Right forelimb (tissue), 1 donor: ENCODE data around the gene C6orf89.
A peak's percentile ranks its signal among the peaks of the same experiment; 100 is the strongest.
"Not testable (repeated sequence)": the region's sequence is repeated elsewhere in the genome, so short reads cannot be mapped to it uniquely, and the experiment has no call there.

Experiments used
- DNase-seq: peaks from one replicate; pipeline ENCODE4 v3.0.0-alpha.2; 2018

The C6orf89 gene

GRCh38 chr6:36888654-36889481, 3.1 kb downstream of the C6orf89 start:
- no peak for DNase-seq

GRCh38 chr6:36890112-36890663, 4.4 kb downstream of the C6orf89 start:
- DNase-seq, result no peak

GRCh38 chr6:36891153-36891552, 5.4 kb downstream of the C6orf89 start:
- DNase-seq, result not testable (repeated sequence)

DNA sequence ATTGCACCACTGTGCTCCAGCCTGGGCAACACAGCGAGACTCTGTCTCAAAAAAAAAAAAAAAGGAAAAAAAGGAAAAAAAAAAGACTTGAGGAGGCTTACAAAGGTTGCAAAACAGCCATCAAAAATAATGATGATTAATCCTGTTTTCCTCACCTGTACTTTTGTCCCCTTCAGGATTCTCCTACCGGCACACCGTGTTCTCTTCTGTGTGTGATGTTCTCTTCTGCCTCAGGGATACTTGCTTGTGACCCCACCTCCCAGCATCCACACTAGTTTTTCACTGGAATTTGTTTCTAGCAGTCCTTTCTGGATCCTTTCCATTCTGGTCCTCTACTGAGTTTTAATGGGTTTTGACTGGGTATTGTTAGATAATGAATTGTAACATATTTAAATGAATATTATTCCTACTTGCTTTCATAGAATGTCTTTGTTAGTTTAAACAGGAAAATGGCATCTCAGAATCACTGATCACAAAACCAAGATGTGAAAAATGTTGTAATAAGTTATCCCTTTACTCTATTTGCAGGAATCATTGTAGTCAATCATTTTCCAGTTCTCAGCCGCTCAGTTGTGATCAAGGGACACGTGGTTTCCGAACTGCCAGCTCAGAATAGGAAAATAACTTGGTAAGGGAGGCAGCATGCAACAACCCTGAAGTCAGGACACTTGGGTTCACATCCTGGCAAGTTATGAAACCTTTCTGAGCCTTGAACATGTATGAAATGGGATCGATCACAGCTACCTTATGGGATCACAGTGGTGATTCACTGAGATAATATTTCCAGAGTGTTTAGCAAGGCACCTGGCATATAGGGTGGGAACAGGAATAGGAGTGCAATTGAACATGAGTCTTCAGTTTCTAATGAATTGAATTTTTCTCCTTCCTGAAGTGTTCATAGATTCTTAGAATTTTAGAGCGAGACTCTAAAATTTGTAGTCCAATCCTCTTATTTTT, 8.5 kb downstream of the C6orf89 start:
- no peak for DNase-seq

DNA sequence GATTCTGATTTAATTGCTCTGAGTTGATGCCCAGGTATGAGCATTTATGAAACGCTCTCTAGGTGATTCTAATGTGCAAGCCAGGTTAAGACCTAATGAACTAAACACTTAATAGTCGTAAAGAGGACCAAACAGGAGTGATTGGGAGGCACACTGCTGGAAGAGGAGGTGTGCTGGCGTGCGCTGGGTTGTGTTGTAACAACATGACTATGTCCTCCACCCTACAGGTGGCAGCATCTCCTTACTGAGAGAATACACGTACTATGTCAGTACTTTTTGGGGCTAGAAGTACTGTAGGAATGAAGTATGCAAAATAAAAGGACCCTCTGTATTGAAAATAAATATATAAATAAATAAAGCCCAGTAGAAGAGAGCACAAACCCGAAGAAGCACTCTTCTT, 11.9 kb downstream of the C6orf89 start:
- DNase-seq, result no peak

- DNase-seq, result no peak
These were observed 18.4 kb downstream of the C6orf89 start for GRCh38 chr6:36904114-36904513.

GRCh38 chr6:36904851-36905393, 19.2 kb downstream of the C6orf89 start:
- DNase-seq, result no peak

DNA sequence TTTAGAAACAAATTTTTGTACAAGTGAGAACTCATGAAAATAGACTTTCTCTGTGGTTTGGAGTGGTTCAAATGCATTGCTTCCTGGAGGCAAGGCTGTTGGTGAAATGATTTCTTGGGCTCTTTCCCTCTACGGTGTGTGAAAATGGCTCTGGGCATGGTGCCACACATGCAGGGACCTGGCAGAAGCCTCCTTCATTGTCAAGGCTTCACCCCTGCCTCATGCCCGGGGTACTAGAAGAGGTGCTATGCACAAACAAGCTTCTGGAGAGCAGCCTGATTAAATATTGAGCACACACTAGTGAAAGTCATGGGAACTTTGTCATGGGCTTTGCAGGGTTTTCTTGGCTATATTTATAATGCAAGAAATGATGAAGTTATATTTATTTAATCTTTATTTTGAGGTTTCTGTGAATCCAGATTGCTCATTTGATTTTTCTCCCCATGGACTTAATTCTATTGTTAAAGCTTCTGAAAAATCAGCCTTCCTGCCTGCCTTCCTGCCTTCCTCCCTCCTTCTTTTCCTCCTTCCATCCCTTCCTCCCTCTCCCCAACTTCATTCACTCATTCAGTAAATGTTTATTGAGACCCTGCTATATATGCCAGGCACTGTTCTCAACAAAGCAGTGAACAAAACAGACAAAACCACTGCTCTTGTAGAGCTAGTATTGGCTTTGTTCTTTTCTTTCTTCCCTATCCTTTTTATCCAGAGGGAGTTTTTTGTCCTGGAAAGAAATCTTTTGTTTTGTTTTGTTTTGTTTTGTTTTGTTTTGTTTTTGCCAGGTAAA, 21.0 kb downstream of the C6orf89 start:
- no peak for DNase-seq

GRCh38 chr6:36907781-36908180, 22.0 kb downstream of the C6orf89 start:
- DNase-seq, result no peak

DNA sequence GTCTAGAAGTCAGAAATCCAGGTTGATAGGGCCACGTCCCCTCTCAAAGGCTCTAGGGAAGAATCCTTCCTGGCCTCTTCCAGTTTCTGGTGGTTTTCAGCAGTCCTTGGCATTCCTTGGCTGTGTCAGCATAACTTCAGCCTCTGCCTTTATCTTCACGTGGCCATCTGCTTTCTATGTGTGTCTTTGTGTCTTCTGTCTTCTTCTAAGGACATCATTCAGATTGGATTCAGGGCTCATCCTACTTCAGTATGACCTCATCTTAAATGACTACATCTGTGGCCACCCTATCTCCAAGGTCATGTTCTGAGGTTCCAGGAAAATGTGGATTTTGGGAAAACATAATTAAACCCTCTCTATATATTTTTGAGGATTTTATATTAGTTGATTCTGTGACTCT, 23.0 kb downstream of the C6orf89 start:
- no peak for DNase-seq

GRCh38 chr6:36912030-36912454, 26.3 kb downstream of the C6orf89 start:
- DNase-seq, result no peak

DNA sequence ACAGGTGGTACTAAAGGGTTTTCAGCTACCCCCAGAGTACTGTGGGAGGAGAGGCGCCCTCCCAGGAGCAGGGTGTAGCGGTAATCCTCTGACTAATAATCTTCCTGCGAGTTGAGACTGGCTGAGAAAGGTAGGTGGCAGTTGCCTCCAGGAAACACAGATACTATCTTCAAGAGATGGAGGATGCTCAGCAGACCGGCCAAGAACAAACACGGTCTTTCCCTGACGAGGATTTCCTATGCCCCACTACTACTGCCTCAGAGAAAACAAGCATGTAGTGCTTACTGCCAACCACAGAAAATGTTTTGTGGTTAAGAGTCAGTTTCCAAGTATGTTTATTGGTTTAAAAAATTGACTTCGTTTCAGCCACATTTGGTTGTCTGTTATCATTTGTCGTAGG, 26.8 kb downstream of the C6orf89 start:
- DNase-seq, result no peak

DNA sequence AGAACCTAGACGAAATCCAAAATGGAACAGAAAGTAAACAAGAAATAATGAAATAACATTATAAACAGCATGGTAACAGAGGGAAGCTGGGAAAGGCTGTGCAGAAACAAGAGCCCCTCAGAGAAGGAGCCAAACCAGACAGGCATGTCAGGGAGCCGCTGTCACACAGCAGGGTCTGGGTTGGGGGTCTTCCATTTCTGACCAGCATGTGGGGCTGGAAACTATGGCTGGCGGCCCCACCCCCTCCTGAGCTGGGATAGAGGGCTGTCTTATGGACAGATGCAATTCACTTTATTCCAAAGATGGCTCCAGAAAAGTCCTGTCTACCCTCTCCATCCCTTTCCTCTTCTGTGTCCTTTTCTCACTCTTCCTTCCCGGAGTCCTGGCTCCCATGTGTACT, 27.3 kb downstream of the C6orf89 start:
- DNase-seq, result no peak

- no peak for DNase-seq
These were observed 28.6 kb downstream of the C6orf89 start for GRCh38 chr6:36914227-36914794.

DNA sequence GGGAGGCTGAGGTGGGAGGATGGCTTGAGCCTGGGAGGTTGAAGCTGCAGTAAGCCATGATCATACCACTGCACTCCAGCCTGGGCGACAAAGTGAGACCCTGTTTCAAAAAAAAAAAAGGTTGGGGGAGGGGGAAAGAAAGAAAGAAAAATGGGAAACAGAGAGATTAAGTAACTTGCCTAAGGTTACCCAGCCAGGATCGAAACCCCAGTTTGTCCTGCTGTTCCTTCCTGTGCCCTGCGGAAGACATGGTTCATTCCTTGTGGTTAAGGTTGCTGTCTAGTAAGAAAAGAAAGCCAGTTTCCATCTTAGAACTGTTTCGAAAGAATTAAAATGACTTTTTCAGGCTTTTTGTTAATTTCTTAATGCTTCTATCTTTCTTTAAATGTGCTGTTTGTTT, 29.8 kb downstream of the C6orf89 start:
- DNase-seq, result no peak

DNA sequence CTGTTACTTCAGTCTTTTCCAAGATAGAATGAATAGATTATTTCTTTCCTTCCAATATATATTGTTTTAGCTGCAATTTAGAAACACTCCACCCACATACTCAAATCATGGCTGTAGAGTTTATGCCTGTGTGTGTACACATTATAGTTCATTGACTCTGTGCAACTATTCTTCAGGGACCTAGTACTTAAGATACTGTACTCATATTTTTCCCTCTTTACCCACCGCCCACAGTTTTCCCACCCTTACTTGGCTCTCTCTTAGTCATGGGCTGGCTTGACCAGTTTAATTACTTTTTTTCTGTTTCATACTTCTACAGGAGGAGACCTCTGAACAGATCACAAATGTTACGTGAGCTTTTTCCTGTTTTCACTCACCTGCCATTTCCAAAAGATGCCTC, 30.4 kb downstream of the C6orf89 start:
- DNase-seq, result no peak

DNA sequence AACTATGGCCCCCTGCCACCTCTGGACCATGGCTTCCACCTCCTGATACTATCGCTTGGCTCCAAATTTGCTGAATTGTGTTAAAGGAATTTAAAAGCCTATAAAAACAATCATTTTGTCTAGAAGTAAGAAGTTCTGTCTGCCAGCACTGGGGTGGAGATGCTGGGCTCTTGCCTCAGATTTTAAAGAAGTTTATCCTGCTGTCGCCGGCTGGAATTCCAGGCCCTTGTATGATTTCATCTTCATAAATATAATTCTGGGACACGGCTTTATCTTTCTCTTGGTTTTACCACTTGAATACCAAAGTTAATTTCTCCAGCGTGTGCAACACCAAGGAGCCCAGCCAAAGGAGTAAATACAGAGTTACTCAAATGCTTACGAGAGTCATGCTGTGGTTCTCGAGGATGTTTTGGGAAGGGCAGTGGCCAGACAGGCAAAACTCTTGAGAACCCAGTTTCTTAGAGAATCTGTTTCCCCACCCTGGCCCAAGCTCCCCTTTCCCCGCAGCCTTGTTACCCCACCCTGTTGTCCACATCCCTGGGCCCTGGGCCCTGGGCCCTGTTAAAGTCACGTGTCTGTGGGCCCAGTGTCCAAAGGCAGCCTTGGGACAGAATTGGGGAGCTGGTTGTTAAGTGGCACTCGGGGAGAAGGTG, 31.9 kb downstream of the C6orf89 start:
- DNase-seq, result peak; percentile 61

DNA sequence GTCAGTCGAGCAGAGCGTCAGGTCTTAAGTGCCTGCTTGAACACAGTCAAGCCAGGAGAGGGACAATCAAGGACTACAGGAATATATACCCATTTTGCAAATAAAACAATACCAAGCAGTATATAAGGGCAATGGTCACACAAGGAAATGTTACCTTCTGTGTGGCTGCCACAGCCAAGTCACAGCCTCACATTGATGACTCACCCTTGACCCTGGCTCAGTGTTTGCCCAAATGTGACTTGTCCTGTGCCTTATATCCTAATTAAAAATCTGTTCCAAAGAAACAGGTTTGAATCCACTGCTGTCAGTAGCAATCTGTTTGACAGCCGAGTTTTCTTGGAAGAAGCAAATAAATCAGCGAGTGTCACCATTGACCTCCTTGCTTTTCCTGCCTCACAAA, 34.3 kb downstream of the C6orf89 start:
- DNase-seq, result no peak

- no peak for DNase-seq
These were observed 34.8 kb downstream of the C6orf89 start for GRCh38 chr6:36920546-36920945.

GRCh38 chr6:36924131-36924530, 38.4 kb downstream of the C6orf89 start:
- DNase-seq, result no peak

DNA sequence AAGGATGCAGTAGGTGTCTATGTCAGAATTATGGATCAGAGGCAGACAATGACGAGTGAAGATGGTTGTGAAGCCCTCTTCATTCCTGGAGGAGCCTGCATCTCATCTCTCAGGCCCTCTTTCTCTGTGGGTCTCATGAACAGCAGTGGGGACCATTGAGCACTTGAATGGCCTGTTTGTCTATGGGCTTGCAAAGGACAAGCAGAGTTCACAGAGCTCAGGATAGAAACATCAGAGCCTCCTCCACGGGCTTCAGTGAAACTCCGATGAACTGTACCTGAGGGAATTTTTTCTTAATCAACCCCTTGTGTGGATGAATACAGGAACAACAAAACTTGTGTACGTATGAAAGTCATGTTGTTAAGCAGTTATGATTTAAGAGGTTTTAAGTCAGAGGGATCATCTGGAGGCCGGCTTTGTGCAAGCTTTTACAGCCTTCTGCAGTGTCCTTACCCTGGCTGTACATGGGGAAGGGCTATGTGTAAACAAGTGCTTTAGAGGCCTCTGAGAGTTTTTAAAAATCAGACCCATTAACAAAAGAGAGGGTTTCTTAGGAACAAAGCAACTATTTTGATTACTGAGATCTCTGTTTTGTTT, 39.1 kb downstream of the C6orf89 start:
- DNase-seq, result no peak
